ENCODE measurements around the gene HGS. TPM values are rescaled to one million over a fixed set of nuclear protein-coding genes. Genes with fewer than 3 reads are reported as not detected.

The HGS gene
- total RNA-seq, 4 donors from 2014 or later = 96.1 to 205 (median 150) TPM

GRCh38 chr17:81667754-81668153, 16.1 kb upstream of the HGS start:
- H3K4me3 ChIP-seq = peak overlapping the region in 1 of 4 donors; percentile 96
- H3K27ac ChIP-seq = no peak overlapping the region
- H3K9me3 ChIP-seq = no peaks in the 10 kb centered on the region
- 86 to 90% methylated on average over 7 to 18 of the region's 18 CpGs for WGBS, 2 donors (ENCODE audit: low coverage in 1 of 2)
- no peaks in the 10 kb centered on the region for H3K27me3 ChIP-seq
- H3K36me3 ChIP-seq = peaks cover 0 to 14% (median 4%) of the 10 kb centered on the region in 4 donors
- peaks cover 10 to 22% (median 20%) of the 10 kb centered on the region in 4 donors for H3K4me1 ChIP-seq
- intact Hi-C loops (cut with DNase I; ENCODE audit: low total_unique reads) = no loop called here
- DNase-seq = no peak
- TF ChIP-seq EP300 (IDR thresholded peaks at IDR 0.05; ENCODE audit: low read depth) = no peak
- TF ChIP-seq POLR2AphosphoS5 (IDR thresholded peaks at IDR 0.05) = no peak
- no peak for TF ChIP-seq CTCF (IDR thresholded peaks at IDR 0.05)
- TF ChIP-seq POLR2A (IDR thresholded peaks at IDR 0.05) = no peak
- in situ Hi-C loops (cut with MboI; ENCODE audit: low pct_ligation_motif_present in 1 of 4, low pct_unique_long_range_greater_than_20kb in 1 of 4, low sequenced_read_pairs in 3 of 4) = no loop called here

GRCh38 chr17:81672504-81672903, 11.3 kb upstream of the HGS start:
- DNase-seq = no peak
- intact Hi-C loops (cut with DNase I; ENCODE audit: low total_unique reads) = no loop called here
- 90% methylated on average over 16 of the region's 18 CpGs; no CpG with 5 or more reads in 1 of the 2 donors for WGBS, 2 donors (ENCODE audit: low coverage in 1 of 2)
- Histone ChIP-seq H3K9me3 (no peaks in the 10 kb centered on the region), H3K27ac (no peak overlapping the region), H3K27me3 (no peaks in the 10 kb centered on the region), H3K4me1 (peaks cover 3 to 6% (median 5%) of the 10 kb centered on the region in 4 donors), H3K36me3 (peaks cover 0 to 21% (median 6%) of the 10 kb centered on the region in 4 donors), H3K4me3 (no peak overlapping the region)
- in situ Hi-C loops (cut with MboI; ENCODE audit: low pct_ligation_motif_present in 1 of 4, low pct_unique_long_range_greater_than_20kb in 1 of 4, low sequenced_read_pairs in 3 of 4) = no loop called here
- no peak for TF ChIP-seq CTCF (IDR thresholded peaks at IDR 0.05)
- no peak for TF ChIP-seq POLR2A (IDR thresholded peaks at IDR 0.05)
- TF ChIP-seq POLR2AphosphoS5 (IDR thresholded peaks at IDR 0.05) = no peak
- TF ChIP-seq EP300 (IDR thresholded peaks at IDR 0.05; ENCODE audit: low read depth) = no peak

- Histone ChIP-seq H3K27me3 (no peaks in the 10 kb centered on the region), H3K36me3 (peaks cover 0 to 21% (median 6%) of the 10 kb centered on the region in 4 donors), H3K4me1 (peaks cover 0 to 1% (median under 1%) of the 10 kb centered on the region in 4 donors), H3K9me3 (no peaks in the 10 kb centered on the region), H3K4me3 (no peak overlapping the region), H3K27ac (no peak overlapping the region)
- in situ Hi-C loops (cut with MboI; ENCODE audit: low pct_ligation_motif_present in 1 of 4, low pct_unique_long_range_greater_than_20kb in 1 of 4, low sequenced_read_pairs in 3 of 4) (no loop called here), intact Hi-C loops (cut with DNase I; ENCODE audit: low total_unique reads) (no loop called here)
- TF ChIP-seq POLR2AphosphoS5 (IDR thresholded peaks at IDR 0.05) (no peak), CTCF (IDR thresholded peaks at IDR 0.05) (no peak), POLR2A (IDR thresholded peaks at IDR 0.05) (no peak), EP300 (IDR thresholded peaks at IDR 0.05; ENCODE audit: low read depth) (no peak)
- WGBS, 2 donors (ENCODE audit: low coverage in 1 of 2) = 98% methylated on average over 16 of the region's 16 CpGs; no CpG with 5 or more reads in 1 of the 2 donors
- no peak for DNase-seq
These were observed 10.9 kb upstream of the HGS start for GRCh38 chr17:81672954-81673353.

- H3K4me1 ChIP-seq = no peaks in the 10 kb centered on the region
- H3K36me3 ChIP-seq = peaks cover 0 to 21% (median 6%) of the 10 kb centered on the region in 4 donors
- no peaks in the 10 kb centered on the region for H3K9me3 ChIP-seq
- in situ Hi-C loops (cut with MboI; ENCODE audit: low pct_ligation_motif_present in 1 of 4, low pct_unique_long_range_greater_than_20kb in 1 of 4, low sequenced_read_pairs in 3 of 4) = no loop called here
- WGBS, 2 donors (ENCODE audit: low coverage in 1 of 2) = 93 to 100% methylated on average over 1 to 16 of the region's 18 CpGs
- H3K4me3 ChIP-seq = no peak overlapping the region
- intact Hi-C loops (cut with DNase I; ENCODE audit: low total_unique reads) = no loop called here
- H3K27ac ChIP-seq = no peak overlapping the region
- no peak for DNase-seq
- TF ChIP-seq EP300 (IDR thresholded peaks at IDR 0.05; ENCODE audit: low read depth) = no peak
- no peak for TF ChIP-seq POLR2A (IDR thresholded peaks at IDR 0.05)
- no peak for TF ChIP-seq POLR2AphosphoS5 (IDR thresholded peaks at IDR 0.05)
- TF ChIP-seq CTCF (IDR thresholded peaks at IDR 0.05) = no peak
- H3K27me3 ChIP-seq = no peaks in the 10 kb centered on the region
These were observed 10.1 kb upstream of the HGS start for GRCh38 chr17:81673561-81674258.

All from transverse colon (tissue), 4 donors.